Effector CD8-positive, alpha-beta T cell (primary cell): ENCODE measurements around the gene HSD17B8.
"Not testable (repeated sequence)": the region's sequence is repeated elsewhere in the genome, so short reads cannot be mapped to it uniquely, and the experiment has no call there.

ENCODE experiments used
- DNase-seq: peaks from one replicate; lab custom pipeline; 2025; lab: John Stamatoyannopoulos, UW

The HSD17B8 gene

DNA sequence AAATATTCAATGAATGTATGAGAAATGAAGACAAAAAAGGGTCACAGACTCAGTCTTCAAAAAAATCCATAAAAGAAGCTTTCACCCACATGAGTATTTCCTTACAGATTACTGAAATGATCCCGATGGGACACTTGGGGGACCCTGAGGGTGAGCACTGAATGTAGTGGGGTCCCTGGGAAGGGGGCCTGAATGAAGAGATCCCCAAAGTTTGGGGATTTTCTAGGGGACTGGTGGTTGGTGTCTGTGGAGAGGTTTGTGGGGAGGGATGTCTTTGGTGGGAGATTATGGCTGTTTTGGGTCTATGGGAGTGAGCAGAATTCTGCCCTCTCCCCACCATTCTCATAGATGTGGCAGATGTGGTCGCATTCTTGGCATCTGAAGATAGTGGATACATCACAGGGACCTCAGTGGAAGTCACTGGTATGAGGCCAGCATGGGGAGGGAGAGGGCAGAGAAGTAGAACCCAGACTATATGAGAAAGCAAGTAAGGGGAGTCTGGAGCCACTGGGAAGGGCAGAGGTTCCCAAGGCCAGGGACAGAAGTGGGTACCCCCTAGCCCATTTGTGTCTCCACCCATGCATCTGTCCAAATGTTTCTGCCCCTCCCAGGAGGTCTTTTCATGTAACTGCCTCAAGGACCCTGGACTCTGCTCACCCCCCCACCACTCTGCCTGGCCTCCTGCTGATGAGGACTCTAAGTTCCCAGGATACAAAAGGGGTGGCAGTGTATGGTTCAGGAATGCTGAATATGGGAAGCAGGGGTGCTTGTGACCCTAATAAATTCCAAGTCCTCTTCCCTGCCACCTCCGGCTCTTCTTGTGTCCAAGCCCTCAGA lies 1.8 kb downstream of the HSD17B8 start:
- no peak for DNase-seq

DNA sequence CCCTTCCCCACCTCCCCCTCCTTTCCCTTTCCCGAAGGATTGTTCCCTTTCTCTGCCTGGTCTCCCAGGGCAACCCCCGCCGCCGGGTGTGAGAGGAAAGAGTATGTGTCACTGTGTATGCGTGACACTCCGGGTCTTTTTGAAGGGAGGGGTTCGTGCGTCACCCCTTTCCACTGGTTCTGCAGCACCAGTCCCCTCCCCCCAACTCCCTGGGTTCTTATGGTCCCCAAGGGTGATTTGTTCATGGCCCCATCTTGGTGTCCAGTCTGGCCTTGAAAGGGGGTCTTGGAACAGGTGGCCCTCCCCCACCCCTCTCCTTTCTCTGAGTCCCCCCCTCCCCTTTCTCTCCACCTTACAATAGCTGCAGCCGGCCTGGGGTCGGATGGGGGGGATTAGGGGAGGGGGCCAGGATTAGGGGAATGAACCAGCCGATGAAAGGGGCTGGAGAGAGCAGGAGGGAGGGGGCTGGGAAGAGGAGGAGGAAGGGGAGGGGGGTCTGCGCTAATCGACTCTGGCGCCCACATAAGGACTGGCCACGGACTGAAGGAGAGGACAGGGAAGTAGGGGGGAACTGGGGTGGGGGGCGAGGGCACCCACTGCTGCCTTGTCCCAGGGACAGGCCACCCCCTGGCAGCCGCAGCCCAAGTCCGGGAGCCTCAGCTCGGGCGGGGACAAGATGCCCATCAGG lies 2.6 kb downstream of the HSD17B8 start:
- no peak for DNase-seq

DNA sequence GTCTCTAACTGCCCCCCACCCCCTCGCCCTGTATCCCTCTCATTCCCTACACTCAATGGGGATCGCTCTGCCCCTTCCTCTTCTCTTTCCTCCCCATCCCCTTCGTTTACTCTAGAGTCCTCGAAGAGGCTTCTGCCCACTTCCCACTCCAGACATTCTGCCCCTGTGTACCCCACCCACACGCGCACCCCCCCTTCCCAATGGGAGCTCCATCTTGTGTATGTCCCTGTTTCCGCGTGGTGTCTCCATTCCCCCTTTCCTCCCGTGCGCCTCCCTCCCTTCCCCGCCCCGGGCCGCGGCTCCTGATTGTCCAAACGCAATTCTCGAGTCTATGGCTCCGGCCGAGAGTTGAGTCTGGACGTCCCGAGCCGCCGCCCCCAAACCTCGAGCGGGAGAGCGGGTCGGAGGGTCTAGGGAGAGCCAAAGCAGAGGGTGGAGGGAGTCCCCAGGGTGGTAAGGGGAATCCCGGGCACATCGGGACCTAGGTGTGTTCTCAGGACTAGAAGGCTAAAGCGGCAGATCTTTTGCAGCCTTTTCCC lies 3.2 kb downstream of the HSD17B8 start:
- no peak for DNase-seq

DNA sequence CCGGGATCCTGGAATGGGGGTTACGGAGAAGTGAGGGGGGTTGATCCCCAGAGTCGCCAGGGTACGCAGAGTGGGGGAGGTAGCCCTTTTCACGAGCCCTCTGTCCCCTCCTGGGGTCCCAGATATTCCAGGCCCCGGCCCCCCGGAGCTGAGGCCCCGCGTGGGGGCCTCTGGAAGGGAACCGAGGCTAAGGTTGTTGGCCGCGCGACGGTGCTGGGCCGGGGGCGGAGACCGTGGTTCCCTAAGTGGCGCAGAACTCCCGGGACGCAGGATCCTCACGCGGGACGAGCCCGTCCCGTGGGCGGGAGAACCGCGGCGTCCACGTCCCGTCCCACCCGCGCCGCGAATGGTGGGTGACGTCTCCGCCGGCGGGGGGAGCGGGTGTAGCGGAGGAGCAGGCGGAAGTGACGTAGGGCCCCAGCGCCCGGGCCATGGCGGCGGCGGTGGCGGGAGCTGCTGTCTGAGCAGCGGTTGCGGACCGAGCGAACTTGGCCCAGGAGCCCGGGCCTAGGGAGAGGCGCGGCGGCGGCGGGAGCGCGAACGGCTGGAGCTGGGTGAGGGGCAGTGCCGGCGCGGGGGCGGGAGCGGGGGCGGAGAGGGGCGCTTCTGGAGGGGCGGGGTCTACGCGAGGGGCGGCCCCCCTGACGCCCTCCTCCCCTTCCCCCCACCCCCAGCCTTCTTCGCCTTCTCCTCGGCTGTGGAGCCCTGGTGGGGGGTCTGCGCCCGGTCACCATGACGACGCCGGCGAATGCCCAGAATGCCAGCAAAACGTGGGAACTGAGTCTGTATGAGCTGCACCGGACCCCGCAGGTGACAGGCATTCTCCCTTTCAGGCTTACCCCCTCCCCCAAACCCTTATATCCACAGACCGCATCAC lies 3.9 kb downstream of the HSD17B8 start, which contains the start of gene RING1:
RING1 (plus strand) TSS at position 410 of the 877 bp plus-strand sequence; CDS start at position 733, 323 bp downstream.
- peak; percentile 77 for DNase-seq

DNA sequence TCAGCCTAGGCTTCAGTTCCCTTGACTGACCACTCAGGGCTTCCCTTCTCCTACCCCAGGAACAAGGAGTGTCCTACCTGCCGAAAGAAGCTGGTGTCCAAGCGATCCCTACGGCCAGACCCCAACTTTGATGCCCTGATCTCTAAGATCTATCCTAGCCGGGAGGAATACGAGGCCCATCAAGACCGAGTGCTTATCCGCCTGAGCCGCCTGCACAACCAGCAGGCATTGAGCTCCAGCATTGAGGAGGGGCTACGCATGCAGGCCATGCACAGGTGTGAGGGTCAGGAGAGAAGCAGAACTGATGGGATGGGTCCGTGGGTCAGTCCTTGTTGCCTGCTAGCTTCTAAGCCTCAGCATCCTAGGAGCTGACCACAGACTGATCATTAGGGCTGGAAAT lies 5.4 kb downstream of the HSD17B8 start:
- no peak for DNase-seq

DNA sequence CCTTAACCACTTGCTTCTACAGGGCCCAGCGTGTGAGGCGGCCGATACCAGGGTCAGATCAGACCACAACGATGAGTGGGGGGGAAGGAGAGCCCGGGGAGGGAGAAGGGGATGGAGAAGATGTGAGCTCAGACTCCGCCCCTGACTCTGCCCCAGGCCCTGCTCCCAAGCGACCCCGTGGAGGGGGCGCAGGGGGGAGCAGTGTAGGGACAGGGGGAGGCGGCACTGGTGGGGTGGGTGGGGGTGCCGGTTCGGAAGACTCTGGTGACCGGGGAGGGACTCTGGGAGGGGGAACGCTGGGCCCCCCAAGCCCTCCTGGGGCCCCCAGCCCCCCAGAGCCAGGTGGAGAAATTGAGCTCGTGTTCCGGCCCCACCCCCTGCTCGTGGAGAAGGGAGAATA lies 6.7 kb downstream of the HSD17B8 start:
- DNase-seq, result no peak

DNA sequence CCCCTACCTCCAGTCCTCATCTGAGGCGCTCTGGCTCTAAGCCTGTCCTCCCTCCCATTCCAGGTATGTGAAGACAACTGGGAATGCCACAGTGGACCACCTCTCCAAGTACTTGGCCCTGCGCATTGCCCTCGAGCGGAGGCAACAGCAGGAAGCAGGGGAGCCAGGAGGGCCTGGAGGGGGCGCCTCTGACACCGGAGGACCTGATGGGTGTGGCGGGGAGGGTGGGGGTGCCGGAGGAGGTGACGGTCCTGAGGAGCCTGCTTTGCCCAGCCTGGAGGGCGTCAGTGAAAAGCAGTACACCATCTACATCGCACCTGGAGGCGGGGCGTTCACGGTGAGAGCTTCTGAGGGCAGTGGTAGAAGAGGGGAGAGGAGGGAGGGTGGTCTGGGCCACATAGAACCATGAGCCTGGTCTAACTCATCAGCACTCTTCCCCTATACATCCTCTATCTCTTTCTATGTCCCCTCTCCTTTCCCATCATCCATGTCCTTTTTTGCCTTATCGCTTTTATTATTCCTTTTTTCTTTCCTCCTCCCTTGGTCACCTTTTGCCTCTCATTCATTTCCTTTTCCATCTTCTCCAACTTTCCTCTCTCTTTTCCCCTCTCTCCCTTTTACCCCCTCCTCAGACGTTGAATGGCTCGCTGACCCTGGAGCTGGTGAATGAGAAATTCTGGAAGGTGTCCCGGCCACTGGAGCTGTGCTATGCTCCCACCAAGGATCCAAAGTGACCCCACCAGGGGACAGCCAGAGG lies 7.4 kb downstream of the HSD17B8 start:
- DNase-seq, result no peak

DNA sequence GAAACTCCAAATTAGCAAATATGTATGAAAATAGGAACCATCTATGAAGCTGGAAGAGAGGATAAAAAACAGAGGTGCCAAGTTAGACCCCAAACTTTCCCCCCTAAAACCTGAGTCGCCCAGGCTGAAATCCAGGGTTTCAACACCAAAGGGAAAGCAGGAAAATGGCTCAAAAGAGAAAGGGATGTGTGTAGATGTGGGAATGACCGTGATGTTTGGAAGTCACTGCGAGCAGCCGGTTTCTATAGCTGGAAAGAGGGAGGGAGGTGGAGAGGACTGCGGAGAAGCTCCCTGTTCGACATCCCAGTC lies 8.4 kb downstream of the HSD17B8 start:
- no peak for DNase-seq

DNA sequence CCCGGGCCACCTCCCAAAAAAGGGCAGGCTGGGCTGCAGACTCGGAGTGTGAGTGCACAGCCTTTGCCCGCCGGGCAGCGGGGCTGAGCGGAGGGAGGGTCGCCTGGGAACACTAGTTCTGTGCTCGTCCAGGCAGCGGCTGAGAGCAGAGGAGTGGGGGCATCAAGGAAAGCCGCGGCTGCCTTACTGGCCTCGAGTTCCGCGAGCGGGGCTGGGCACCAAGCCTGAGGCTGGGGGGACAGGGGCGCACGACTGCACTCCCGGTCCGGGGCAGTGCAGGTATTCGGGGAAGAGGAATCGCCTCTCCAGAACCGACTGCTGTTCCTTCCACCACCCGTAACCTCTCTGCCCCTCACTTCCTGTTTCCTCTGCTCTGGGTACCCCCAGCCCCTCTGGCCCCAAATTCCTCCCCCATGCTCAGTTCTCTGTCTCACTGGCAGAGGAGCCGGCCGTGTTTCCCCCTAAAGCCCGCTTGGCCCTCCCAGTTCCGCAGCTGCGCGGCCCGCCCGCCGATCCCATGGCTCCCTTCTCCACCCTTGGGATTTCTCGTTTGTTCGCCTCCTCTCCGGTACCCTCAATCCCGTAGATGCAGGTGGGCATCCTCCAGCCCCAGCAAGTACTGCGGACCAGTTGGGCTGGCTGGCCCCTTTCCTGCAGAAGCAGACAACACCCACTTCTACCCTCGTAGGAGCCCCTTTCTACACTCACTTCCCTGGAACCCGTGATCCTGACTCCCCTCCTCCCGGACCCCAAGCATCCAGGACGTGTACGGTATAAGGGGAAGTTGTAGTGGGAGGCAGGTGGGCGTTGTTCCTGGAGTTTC lies 8.9 kb downstream of the HSD17B8 start:
- no peak for DNase-seq

DNA sequence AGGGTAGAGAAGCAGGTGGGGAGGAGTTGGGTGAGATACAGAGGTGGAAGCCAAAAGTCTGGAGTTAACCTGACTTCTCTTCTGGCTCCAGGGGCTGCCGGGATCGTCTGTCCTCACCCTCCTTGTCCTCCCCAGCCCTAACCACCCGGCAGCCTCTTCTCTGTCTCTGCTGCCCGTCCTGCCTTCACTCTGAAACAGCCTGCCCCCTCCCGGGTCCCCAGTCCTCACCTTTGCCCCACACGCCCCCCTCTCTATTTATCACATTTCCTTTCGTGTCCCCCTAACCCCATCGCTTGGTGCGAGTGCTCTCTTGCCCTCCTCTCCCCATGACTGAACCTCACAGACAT lies 9.5 kb downstream of the HSD17B8 start:
- DNase-seq, result no peak

DNA sequence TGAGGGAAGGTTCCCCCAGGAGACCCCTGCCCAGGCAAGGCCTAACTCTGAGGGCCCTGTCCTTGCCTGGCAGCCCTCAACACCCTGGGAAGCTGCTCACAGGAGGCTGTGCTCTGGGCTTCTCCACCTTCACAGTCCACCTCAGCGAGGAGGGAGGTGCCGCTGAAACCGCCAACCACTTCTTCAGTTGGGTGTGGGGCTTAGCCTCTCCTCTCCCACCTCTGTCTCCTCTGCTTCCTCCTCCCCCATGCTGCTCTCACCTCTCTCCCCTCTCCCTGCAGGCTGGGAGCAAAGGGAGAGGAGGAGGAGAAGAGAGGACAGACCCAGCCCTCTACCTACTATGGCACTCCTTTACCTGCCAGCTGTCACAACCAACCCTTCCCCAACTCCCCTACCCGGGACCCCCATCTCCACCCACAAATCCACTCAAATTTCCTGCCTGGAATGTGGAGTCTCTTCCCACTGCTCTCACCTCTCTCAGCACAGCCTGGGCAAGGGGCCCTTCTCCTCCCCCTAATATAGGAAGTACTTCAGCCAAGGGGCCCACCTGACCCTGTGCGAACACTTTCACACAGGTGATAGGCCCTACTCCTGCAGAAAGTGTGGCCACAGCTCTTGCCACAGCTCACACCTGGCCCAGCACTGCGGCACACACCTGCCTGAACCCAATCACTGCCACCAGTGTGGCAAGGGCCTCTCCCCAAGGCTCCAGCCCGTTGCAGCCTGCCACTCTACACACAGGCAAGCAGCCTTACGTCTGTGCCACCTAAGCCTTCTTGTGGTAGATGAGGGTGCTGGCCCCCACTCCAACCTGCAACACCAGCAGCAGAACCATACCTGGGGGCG lies 11.0 kb downstream of the HSD17B8 start:
- DNase-seq, result no peak

DNA sequence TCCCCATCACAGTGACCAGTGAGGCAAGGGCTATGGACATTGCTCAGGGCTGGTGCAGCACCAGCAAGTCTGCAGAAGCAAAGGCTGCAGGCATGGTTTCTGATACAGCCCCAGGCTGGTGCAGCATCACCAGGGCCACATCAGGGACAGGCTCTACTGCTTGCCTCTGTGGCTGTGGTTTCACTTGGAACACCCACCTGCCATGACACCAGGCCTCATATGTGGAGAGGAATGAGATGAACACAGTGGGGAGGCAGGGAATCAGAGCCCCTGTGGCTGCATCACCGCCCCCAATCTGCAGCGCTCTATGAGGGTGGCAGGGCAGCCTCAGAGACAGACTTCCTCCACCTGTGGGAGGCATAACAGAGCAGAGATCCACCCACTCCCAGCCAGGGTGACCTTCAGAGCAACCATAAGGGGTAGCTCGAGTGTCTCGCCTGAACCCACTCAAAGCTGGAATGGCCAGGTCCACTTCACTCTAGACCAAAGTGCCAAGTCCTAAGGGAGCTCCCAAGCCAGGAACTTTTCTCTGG lies 11.7 kb downstream of the HSD17B8 start:
- DNase-seq, result no peak

DNA sequence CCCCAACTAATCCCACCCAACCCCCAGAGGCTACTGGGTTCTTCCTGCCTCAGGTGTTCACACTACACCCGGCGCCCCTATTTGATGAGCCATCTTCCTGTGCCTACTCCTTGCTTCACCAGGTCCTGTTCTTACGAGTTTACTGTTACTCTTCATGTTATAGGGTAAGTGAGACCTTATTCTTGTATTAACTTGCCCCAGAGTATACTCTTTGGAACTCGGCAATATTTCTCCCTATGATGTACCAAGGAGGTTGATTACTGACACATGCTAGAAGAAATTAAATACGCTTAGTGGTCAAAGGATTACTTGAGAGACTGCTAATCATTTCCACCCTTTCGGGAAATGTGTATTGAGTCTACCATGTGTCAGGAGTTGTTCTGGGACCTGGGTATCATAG lies 12.8 kb downstream of the HSD17B8 start:
- DNase-seq, result no peak

DNA sequence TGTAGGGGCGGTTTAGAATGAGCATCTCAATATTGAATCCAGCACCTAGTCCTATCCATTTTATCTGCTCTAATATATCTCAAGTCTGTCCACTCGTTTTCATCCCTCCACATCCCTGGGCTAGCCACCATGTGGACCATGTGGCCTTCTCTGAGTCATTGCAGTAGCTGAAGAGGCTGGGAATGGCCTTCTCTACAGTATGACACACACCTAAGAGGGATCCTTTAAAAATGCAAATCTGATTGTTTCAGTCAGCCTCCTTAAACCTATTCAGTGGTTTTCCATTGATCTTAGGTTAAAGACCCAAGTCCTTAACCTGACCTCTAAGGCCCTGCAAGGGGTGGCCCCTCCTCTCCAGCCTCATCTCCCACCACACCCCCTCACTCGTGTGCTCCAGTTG lies 13.2 kb downstream of the HSD17B8 start:
- DNase-seq, result no peak

DNA sequence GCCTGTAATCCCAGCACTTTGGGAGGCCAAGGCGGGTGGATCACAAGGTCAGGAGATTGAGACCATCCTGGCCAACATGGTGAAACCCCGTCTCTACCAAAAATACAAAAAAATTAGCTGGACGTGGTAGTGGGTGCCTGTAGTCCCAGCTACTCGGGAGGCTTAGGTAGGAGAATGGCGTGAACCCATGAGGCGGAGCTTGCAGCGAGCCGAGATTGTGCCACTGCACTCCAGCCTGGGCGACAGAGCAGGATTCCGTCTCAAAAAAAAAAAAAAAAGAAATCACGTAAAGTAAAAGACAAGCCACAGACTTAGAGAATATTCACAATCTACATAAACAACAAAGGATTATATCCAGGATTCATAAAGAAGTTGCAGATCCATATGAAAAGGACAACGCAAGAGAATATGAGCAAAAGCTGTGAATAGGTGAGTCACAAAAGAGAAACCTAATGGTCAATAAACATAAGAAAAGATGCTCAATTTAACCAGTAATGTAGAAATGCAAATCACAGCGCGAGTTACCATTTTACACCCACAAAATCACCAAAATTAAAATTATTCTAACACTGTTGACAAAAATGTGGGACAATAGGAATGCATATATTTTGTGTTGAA lies 22.2 kb downstream of the HSD17B8 start:
- DNase-seq, result not testable (repeated sequence)

DNA sequence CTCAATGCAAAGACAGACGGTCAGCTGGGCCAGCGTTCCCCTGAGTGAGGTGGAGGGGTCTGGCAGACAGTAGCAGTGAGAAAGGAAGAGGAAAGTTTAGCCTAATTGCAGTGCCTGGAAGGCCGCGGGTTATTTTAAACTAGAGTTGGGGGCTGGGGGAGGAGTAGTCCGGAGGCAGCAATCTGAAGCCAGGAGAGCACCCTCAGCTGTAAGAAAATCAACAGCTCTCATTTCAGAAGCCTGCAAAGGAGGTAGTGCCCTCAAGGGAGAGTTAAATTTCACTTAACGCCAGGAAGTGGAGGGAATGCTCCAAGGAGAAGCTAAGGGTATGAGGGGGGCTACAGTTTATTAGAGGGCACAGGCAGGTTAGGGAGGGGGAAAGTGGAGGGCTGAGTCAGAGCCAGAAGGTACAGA lies 30.8 kb downstream of the HSD17B8 start:
- no peak for DNase-seq

DNA sequence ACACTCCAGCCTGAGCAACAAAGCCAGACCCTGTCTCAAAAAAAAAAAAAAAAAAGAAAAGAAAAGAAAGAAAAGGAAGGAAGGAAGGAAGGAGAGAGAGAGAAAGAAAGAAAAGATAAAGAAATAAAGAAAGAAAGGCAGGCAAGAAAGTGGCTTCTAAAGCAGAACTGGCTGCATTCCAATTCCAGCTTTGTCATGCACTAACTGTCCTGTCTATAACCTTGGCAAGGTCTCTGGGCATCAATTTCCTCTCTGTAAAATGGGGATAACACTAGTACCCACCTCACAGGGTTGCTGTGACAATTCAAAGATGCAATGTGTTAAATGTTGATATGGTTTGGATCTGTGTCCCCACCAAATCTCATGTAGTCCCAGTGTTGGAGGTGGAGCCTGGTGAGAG lies 31.9 kb downstream of the HSD17B8 start:
- DNase-seq, result no peak

DNA sequence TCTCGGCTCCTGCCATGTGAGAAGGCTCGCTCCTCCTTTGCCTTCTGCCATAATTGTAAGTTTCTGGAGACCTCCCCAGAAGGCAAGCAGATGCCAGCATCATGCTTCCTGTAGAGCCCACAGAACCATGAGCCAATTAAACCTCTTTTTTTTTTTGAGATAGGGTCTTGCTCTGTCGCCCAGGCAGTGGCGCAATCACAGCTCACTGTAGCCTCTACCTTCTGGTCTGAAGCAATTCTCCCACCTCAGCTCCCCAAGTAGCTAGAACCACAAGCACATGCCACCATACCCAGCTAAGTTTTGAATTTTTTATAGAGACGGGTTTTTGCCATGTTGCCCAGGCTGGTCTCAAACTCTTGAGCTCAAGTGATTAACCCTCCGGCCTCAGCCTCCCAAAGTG lies 32.4 kb downstream of the HSD17B8 start:
- no peak for DNase-seq

DNA sequence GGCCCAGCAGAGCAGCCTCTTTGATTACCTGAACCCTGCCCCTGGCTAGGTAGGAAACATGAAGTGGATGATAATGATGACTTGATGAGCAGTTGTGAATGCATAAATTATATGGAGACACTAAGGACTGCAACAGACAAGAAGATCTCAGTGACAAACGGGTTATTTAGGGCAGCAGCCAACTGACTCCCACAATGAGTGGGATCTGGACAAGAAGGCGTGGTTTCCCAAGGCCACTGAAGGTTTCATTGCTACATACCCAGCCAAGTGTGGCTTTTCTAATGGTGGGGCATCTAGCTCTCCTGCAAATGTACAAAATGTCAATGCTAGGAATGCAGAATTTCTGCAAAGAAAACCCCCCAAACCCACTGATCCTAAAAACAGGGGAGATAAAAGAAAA lies 33.3 kb downstream of the HSD17B8 start:
- DNase-seq, result no peak
